ENCODE data around the gene BUD13.

DNA sequence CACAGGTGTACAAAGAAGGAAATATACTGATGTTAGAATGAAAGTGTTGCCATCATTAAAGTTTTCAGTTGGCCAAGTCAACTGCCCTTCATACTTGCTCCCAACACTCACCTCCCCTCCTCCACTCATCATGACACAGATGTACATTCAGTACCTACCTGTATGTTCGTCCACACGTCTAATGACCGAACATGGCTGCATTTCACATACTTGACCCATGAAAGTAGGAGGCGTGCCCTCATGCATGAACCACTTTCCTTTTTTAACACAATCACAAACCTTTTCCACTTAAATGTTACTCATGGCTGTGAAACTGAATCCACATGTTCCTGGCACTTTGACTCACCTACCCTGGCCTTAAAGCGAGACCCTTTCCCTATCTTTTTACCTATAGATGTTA is 3.2 kb upstream of the BUD13 start:
- TF ChIP-seq, protein P1, sequence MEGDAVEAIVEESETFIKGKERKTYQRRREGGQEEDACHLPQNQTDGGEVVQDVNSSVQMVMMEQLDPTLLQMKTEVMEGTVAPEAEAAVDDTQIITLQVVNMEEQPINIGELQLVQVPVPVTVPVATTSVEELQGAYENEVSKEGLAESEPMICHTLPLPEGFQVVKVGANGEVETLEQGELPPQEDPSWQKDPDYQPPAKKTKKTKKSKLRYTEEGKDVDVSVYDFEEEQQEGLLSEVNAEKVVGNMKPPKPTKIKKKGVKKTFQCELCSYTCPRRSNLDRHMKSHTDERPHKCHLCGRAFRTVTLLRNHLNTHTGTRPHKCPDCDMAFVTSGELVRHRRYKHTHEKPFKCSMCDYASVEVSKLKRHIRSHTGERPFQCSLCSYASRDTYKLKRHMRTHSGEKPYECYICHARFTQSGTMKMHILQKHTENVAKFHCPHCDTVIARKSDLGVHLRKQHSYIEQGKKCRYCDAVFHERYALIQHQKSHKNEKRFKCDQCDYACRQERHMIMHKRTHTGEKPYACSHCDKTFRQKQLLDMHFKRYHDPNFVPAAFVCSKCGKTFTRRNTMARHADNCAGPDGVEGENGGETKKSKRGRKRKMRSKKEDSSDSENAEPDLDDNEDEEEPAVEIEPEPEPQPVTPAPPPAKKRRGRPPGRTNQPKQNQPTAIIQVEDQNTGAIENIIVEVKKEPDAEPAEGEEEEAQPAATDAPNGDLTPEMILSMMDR (IDR thresholded peaks at IDR 0.05): no peak
- TF ChIP-seq POLR2AphosphoS5 (IDR thresholded peaks at IDR 0.05): no peak
- TF ChIP-seq POLR2A (IDR thresholded peaks at IDR 0.05): no peak
